ENCODE results near the gene COLQ. TPM values are rescaled to one million over a fixed set of nuclear protein-coding genes. Genes with fewer than 3 reads are reported as not detected.

Gene COLQ
- total RNA-seq, 4 donors from 2014 or later = 0.23 to 3.8 (median 1.1) TPM

DNA sequence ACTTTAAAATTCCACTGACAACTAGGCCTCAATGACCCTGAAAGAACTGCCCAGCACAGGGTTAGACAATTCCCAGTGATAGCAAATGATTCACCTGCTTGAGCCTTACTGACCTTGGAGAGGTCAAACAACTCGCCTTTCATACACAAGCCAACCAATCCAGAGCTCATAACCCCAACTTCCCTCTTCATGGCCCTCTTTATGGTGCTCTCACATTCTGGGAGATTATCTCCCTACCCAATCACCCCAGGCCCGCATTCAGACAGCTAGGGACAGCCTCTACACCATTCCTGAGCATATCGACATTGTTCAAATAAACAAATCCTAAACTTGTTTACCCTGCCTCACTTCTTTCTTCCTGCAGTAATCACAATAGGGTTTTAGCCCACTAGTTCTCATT lies 32.2 kb upstream of the COLQ start:
- Histone ChIP-seq H3K4me1 (no peaks in the 10 kb centered on the region), H3K4me3 (no peak overlapping the region), H3K27me3 (no peaks in the 10 kb centered on the region), H3K27ac (no peak overlapping the region), H3K9me3 (no peaks in the 10 kb centered on the region), H3K36me3 (peaks cover 3% of the 10 kb centered on the region)
- no peak for DNase-seq (ENCODE audit: low spot score in 2 of 2)
- 88% methylated on average over 3 of the region's 3 CpGs for WGBS
- TF ChIP-seq EP300 (IDR thresholded peaks at IDR 0.05) = no peak

DNA sequence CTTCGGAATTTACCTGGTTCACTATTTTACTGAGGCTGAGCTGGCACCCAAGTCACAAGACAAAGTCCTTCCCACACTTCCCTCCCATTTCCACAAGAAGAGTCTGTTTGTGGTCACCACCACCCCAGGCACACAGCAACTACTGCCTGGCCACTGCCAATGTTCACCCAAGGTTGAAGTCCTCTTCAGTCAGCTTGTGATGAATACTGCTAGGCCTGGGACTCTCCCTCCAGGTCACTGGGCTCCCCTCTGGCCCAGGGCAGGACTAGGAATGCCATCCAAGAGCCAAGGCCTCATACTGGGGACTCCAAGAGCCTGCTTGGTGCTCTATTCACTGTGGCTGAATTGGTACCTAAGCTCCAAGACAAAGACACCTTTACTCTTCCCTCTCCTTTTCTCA lies 30.4 kb upstream of the COLQ start:
- WGBS = 100% methylated on average over 1 of the region's 1 CpG
- Histone ChIP-seq H3K4me1 (no peaks in the 10 kb centered on the region), H3K36me3 (peaks cover 3% of the 10 kb centered on the region), H3K4me3 (no peak overlapping the region), H3K9me3 (no peaks in the 10 kb centered on the region), H3K27ac (no peak overlapping the region), H3K27me3 (no peaks in the 10 kb centered on the region)
- no peak for DNase-seq (ENCODE audit: low spot score in 2 of 2)
- TF ChIP-seq EP300 (IDR thresholded peaks at IDR 0.05) (no peak), POLR2A (IDR thresholded peaks at IDR 0.05) (no peak), POLR2AphosphoS5 (IDR thresholded peaks at IDR 0.05) (no peak)
- TF ChIP-seq, protein P1, sequence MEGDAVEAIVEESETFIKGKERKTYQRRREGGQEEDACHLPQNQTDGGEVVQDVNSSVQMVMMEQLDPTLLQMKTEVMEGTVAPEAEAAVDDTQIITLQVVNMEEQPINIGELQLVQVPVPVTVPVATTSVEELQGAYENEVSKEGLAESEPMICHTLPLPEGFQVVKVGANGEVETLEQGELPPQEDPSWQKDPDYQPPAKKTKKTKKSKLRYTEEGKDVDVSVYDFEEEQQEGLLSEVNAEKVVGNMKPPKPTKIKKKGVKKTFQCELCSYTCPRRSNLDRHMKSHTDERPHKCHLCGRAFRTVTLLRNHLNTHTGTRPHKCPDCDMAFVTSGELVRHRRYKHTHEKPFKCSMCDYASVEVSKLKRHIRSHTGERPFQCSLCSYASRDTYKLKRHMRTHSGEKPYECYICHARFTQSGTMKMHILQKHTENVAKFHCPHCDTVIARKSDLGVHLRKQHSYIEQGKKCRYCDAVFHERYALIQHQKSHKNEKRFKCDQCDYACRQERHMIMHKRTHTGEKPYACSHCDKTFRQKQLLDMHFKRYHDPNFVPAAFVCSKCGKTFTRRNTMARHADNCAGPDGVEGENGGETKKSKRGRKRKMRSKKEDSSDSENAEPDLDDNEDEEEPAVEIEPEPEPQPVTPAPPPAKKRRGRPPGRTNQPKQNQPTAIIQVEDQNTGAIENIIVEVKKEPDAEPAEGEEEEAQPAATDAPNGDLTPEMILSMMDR (IDR thresholded peaks at IDR 0.05) = no peak

DNA sequence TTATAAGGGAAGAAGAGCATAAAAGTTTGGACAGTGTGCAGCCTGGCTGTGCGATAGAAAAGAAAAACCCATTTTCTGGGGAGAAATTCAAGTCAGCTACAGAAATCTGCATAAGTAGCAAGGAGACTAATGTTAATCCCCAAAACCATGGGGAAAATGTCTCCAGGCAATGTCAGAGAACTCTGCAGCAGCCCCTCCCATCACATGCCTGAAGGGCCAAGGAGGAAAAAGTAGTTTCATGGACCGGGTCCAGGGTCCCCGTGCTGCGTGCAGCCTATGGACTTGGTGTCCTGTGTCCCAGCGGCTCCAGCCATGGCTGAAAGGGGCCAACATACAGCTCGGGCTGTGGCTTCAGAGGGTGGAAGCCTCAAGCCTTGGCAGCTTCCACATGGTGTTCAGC lies 28.3 kb upstream of the COLQ start:
- no peak for DNase-seq (ENCODE audit: low spot score in 2 of 2)
- TF ChIP-seq POLR2A (IDR thresholded peaks at IDR 0.05) = no peak
- TF ChIP-seq POLR2AphosphoS5 (IDR thresholded peaks at IDR 0.05) = no peak
- TF ChIP-seq, protein P1 (IDR thresholded peaks at IDR 0.05) = no peak
- no peak for TF ChIP-seq EP300 (IDR thresholded peaks at IDR 0.05)
- H3K36me3 ChIP-seq = peaks cover 3% of the 10 kb centered on the region
- no peaks in the 10 kb centered on the region for H3K27me3 ChIP-seq
- H3K9me3 ChIP-seq = no peaks in the 10 kb centered on the region
- H3K4me3 ChIP-seq = no peak overlapping the region
- no peaks in the 10 kb centered on the region for H3K4me1 ChIP-seq
- H3K27ac ChIP-seq = no peak overlapping the region
- 92% methylated on average over 5 of the region's 6 CpGs for WGBS

DNA sequence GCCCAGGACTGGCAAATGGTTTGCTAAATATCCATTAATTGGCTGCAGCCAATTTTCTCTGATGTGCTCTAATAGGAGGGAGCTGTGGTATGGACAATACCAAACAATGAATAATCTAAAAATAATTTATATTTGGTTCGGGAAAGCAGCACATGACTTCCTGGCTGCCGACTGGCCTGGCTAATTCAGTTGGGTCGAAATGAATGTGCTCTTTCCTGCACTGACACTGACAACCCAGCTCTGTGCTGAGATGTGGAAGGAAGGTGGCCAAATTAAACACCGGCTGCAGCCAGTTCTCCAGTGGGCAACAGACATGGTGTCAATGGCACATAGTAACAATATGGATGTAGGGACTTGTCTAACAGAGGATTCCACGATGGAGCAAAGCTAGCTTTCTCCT lies 21.1 kb upstream of the COLQ start:
- Histone ChIP-seq H3K4me3 (no peak overlapping the region), H3K27me3 (no peaks in the 10 kb centered on the region), H3K9me3 (no peaks in the 10 kb centered on the region), H3K36me3 (no peaks in the 10 kb centered on the region), H3K27ac (no peak overlapping the region), H3K4me1 (no peaks in the 10 kb centered on the region)
- no peak for DNase-seq (ENCODE audit: low spot score in 2 of 2)
- 55% methylated on average over 5 of the region's 5 CpGs for WGBS
- TF ChIP-seq, protein P1 (IDR thresholded peaks at IDR 0.05) = no peak
- TF ChIP-seq POLR2A (IDR thresholded peaks at IDR 0.05) (no peak), EP300 (IDR thresholded peaks at IDR 0.05) (no peak), POLR2AphosphoS5 (IDR thresholded peaks at IDR 0.05) (no peak)

- no peaks in the 10 kb centered on the region for H3K9me3 ChIP-seq
- WGBS = 96% methylated on average over 4 of the region's 4 CpGs
- no peak overlapping the region for H3K4me3 ChIP-seq
Measured at GRCh38 chr3:15541371-15541770, 19.9 kb upstream of the COLQ start.

More at GRCh38 chr3:15541371-15541770, 19.9 kb upstream of the COLQ start:
- Histone ChIP-seq H3K27me3 (no peaks in the 10 kb centered on the region), H3K36me3 (no peaks in the 10 kb centered on the region), H3K4me1 (no peaks in the 10 kb centered on the region), H3K27ac (no peak overlapping the region)
- TF ChIP-seq EP300 (IDR thresholded peaks at IDR 0.05) (no peak), POLR2A (IDR thresholded peaks at IDR 0.05) (no peak), POLR2AphosphoS5 (IDR thresholded peaks at IDR 0.05) (no peak)
- TF ChIP-seq, protein P1 (IDR thresholded peaks at IDR 0.05) = no peak
- no peak for DNase-seq (ENCODE audit: low spot score in 2 of 2)
